ENCODE data around the gene ITGB2.
A peak's percentile ranks its signal among the peaks of the same experiment; 100 is the strongest.

The ITGB2 gene

DNA sequence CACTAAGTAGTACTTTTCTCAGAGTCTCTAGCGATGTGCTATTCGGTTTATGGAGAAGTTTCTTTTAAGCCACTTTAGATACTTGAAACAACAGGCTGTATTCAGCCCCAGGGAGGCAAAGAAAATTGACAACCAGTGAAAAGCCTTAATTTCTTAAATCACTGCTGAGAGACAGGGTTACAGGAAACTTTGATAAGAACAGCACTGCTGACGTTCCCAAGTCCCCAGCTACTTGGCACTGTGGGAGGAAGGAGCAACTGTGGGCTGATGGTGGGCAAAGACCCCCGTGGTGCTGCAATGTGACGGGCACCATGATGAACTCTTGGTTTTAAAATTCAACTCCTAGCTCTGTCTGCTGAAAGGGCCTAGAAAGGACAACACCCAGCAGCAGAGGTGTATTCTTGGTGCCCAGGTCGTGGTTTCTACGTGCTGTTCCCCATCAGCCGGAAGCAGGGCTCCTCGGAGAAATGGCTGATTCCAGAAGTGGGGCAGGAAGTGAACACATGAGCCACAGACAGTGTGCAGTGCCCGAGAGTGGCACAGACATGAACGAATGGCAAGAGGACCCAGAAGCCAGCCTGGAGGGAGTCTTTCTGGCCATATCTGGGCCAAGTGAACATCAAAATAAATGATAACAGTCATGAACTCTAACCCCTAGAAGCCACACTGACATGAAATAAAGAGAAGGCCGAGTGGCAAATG is 52.5 kb downstream of the ITGB2 start:
- DNase-seq (ENCODE audit: low spot score) (no peak), ATAC-seq (ENCODE audit: low read depth) (no peak)
- Histone ChIP-seq H3K4me1 (ENCODE audit: insufficient read depth, poor library complexity, severe bottlenecking) (peaks cover 48% of the 10 kb centered on the region), H3K27ac (ENCODE audit: poor library complexity, severe bottlenecking) (peak overlapping the region; percentile 93), H3K27me3 (ENCODE audit: insufficient read depth, poor library complexity, severe bottlenecking) (no peaks in the 10 kb centered on the region), H3K36me3 (ENCODE audit: low read depth) (peaks cover 46% of the 10 kb centered on the region), H3K4me3 (ENCODE audit: severe bottlenecking) (no peak overlapping the region), H3K9me3 (ENCODE audit: severe bottlenecking) (no peaks in the 10 kb centered on the region)
- TF ChIP-seq, protein P1, sequence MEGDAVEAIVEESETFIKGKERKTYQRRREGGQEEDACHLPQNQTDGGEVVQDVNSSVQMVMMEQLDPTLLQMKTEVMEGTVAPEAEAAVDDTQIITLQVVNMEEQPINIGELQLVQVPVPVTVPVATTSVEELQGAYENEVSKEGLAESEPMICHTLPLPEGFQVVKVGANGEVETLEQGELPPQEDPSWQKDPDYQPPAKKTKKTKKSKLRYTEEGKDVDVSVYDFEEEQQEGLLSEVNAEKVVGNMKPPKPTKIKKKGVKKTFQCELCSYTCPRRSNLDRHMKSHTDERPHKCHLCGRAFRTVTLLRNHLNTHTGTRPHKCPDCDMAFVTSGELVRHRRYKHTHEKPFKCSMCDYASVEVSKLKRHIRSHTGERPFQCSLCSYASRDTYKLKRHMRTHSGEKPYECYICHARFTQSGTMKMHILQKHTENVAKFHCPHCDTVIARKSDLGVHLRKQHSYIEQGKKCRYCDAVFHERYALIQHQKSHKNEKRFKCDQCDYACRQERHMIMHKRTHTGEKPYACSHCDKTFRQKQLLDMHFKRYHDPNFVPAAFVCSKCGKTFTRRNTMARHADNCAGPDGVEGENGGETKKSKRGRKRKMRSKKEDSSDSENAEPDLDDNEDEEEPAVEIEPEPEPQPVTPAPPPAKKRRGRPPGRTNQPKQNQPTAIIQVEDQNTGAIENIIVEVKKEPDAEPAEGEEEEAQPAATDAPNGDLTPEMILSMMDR (IDR thresholded peaks at IDR 0.05; ENCODE audit: poor library complexity, severe bottlenecking) = no peak

- ATAC-seq (ENCODE audit: low read depth) (no peak), DNase-seq (ENCODE audit: low spot score) (no peak)
- Histone ChIP-seq H3K27ac (ENCODE audit: poor library complexity, severe bottlenecking) (peak overlapping the region; percentile 93), H3K4me3 (ENCODE audit: severe bottlenecking) (no peak overlapping the region), H3K4me1 (ENCODE audit: insufficient read depth, poor library complexity, severe bottlenecking) (peaks cover 48% of the 10 kb centered on the region), H3K27me3 (ENCODE audit: insufficient read depth, poor library complexity, severe bottlenecking) (no peaks in the 10 kb centered on the region), H3K36me3 (ENCODE audit: low read depth) (peaks cover 50% of the 10 kb centered on the region), H3K9me3 (ENCODE audit: severe bottlenecking) (no peaks in the 10 kb centered on the region)
- TF ChIP-seq, protein P1 (IDR thresholded peaks at IDR 0.05; ENCODE audit: poor library complexity, severe bottlenecking) = no peak
Measured at GRCh38 chr21:44867464-44867863, 53.2 kb downstream of the ITGB2 start.

- H3K27ac ChIP-seq (ENCODE audit: poor library complexity, severe bottlenecking) = no peak overlapping the region
- H3K4me3 ChIP-seq (ENCODE audit: severe bottlenecking) = no peak overlapping the region
- ATAC-seq (ENCODE audit: low read depth) = no peak
- no peak for DNase-seq (ENCODE audit: low spot score)
- H3K36me3 ChIP-seq (ENCODE audit: low read depth) = peaks cover 57% of the 10 kb centered on the region
- TF ChIP-seq, protein P1 (IDR thresholded peaks at IDR 0.05; ENCODE audit: poor library complexity, severe bottlenecking) = no peak
- H3K9me3 ChIP-seq (ENCODE audit: severe bottlenecking) = no peaks in the 10 kb centered on the region
- no peaks in the 10 kb centered on the region for H3K27me3 ChIP-seq (ENCODE audit: insufficient read depth, poor library complexity, severe bottlenecking)
- peaks cover 44% of the 10 kb centered on the region for H3K4me1 ChIP-seq (ENCODE audit: insufficient read depth, poor library complexity, severe bottlenecking)
Measured at GRCh38 chr21:44866780-44867179, 53.9 kb downstream of the ITGB2 start.

- DNase-seq (ENCODE audit: low spot score) = no peak
- peaks cover 61% of the 10 kb centered on the region for H3K36me3 ChIP-seq (ENCODE audit: low read depth)
Measured at GRCh38 chr21:44865561-44866280, 55.0 kb downstream of the ITGB2 start.

More at GRCh38 chr21:44865561-44866280, 55.0 kb downstream of the ITGB2 start:
- no peak overlapping the region for H3K4me3 ChIP-seq (ENCODE audit: severe bottlenecking)
- no peak overlapping the region for H3K27ac ChIP-seq (ENCODE audit: poor library complexity, severe bottlenecking)
- no peaks in the 10 kb centered on the region for H3K9me3 ChIP-seq (ENCODE audit: severe bottlenecking)
- TF ChIP-seq, protein P1 (IDR thresholded peaks at IDR 0.05; ENCODE audit: poor library complexity, severe bottlenecking) = no peak
- no peaks in the 10 kb centered on the region for H3K27me3 ChIP-seq (ENCODE audit: insufficient read depth, poor library complexity, severe bottlenecking)
- ATAC-seq (ENCODE audit: low read depth) = no peak
- peaks cover 34% of the 10 kb centered on the region for H3K4me1 ChIP-seq (ENCODE audit: insufficient read depth, poor library complexity, severe bottlenecking)

Data from RWPE2 (cell line).